ENCODE data around the gene CABLES2.

GRCh38 chr20:62347151-62347404 is 60.0 kb downstream of the CABLES2 start:
- TF ChIP-seq CTCF (IDR thresholded peaks at IDR 0.05; ENCODE audit: low read length) (no peak), EZH2 (IDR thresholded peaks at IDR 0.05; ENCODE audit: borderline replicate concordance, low read length) (no peak)

All from OCI-LY1 (cell line).